NCI-H2171 (cell line): ENCODE data around the gene GXYLT2.
"Not testable (repeated sequence)": the region's sequence is repeated elsewhere in the genome, so short reads cannot be mapped to it uniquely, and the experiment has no call there.

Experiments used
- DNase-seq: peaks from one replicate; lab custom pipeline; 2025; lab: John Stamatoyannopoulos, UW

Gene GXYLT2

GRCh38 chr3:72973786-72974185 is 85.9 kb downstream of the GXYLT2 start:
- DNase-seq = no peak

GRCh38 chr3:72974956-72975355 is 87.1 kb downstream of the GXYLT2 start:
- DNase-seq = no peak

GRCh38 chr3:72976281-72976741 is 88.5 kb downstream of the GXYLT2 start:
- no peak for DNase-seq

- no peak for DNase-seq
These were observed 89.4 kb downstream of the GXYLT2 start for GRCh38 chr3:72977060-72977808.

GRCh38 chr3:72982609-72983366 is 94.9 kb downstream of the GXYLT2 start:
- DNase-seq = no peak

DNA sequence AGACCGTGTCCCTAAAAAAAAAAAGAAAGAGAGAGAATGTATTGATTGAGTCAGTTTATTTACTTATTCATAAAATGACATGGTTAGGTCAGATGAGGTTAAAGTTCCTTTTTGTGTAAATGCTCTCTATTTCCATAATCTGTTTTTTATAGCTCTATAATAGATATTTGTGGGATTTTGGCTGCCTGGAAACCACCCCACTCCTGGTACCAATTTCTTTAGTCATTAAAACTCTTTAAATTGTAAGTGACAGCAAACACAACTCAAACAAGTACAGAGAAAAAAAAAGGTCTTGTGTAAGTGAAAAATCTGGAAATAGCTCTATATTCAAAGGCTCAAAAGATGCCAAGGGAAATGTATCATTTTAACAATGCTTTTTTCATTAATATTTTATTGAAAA is 97.7 kb downstream of the GXYLT2 start:
- DNase-seq = no peak

DNA sequence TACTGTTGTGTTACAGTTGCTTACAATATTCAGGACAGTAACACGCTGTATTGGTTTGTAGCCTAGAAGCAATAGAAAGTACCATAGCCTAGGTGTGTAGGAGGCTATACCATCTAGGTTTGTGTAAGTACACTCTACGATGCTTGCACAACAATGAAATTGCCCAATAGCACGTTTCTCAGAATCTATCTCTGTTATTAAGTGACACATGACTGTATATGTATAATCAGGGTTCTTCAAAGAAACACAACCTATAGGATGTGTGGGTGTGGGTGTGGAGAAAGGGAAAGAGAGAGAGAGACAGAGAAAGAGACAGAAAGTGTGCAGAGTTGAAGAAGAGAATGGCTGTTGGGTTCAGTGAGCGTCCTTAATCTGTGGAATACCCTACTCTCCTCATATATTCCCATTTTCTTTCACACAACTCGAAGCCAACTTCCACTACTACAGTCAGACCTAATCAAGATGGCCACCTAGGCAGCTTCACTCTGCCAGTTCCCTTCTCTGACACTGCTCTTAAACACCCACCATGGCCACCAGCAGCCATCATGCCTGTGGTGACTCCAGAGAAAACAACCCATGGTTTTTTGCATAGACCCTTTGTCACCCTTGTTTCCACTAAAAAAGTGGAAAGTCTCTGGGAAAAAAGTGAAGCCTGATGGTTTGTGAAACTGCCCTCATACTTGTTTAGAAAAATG is 103.0 kb downstream of the GXYLT2 start:
- no peak for DNase-seq

DNA sequence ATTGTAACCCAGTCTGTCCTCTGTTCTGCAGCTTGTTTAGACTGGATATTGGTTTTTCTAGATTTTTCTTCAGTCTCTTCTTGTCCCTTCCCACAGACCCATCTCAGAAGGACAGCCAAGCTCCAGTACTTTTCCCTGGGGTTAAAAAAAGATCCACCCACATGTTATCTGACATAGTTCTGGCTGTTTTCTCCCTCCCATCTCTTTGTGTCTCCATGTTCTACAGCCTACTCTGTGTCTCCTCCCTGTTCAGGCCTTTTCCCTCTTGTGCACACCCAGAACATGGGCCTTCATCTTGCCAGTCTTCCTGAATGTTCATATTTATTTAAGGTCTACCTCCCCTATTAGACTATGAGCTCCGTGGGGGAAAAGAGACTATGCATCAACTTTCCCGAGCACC is 103.7 kb downstream of the GXYLT2 start:
- no peak for DNase-seq

DNA sequence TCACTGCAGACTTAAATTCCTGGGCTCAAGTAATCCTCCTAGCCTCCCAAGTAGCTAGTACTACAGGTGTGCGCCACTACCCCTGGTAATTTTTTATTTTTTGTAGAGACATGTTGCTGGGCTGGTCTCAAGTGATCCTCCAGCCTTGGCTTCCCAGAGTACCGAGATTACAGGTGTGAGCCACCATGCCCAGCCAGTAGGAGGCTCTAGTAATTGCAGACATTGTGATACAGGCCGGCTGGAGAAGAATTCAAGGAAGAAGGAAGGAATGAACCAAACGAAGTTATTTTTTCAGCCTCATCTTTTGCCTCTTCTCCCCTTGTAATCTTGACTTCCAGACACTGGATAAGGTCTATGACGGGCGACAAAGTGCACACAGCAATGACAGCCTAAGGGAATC is 105.5 kb downstream of the GXYLT2 start:
- DNase-seq = no peak

- no peak for DNase-seq
These were observed 107.5 kb downstream of the GXYLT2 start for GRCh38 chr3:72995337-72995736.

GRCh38 chr3:72996121-72996472 is 108.3 kb downstream of the GXYLT2 start:
- DNase-seq = no peak

DNA sequence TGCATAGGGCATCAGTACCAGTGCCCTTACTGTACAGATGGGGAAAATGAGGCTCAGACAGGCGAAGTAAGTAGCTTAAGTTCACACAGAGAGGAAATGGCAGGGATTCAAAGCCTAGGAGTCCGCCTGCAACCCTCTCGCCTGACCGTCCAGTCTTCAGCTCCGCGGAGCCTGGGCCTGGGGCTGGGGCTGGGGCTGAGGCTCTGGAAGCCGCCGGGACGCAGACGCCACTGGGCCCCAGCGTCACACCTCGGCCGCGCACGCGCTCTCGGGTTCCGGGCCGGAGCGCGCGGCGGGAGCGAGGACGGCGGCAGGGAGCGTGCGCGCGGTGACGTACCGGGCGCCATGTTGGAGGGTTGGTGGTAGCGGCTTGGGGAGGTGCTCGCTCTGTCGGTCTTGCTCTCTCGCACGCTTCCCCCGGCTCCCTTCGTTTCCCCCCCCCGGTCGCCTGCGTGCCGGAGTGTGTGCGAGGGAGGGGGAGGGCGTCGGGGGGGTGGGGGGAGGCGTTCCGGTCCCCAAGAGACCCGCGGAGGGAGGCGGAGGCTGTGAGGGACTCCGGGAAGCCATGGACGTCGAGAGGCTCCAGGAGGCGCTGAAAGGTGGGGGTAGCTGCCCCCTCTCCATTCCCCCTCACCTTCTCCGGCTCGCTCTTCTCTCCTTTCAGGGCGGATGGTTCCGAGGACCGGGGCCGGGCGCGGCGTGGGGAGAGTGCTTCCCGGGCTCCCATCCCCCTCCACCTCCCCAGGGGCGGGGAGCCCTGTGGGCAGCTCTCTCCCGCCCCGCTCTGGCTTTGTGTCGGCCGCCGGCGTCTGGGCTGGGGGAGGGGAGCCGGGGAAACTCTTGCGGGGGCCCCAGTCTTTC is 108.9 kb downstream of the GXYLT2 start, which contains the start of gene PPP4R2:
TSS of gene PPP4R2 (plus strand) at position 339 of the 861 bp plus-strand sequence. CDS start at position 566, 227 bp downstream.
- peak; percentile 63 for DNase-seq

GRCh38 chr3:72997421-72997961 is 109.6 kb downstream of the GXYLT2 start:
- DNase-seq = no peak

DNA sequence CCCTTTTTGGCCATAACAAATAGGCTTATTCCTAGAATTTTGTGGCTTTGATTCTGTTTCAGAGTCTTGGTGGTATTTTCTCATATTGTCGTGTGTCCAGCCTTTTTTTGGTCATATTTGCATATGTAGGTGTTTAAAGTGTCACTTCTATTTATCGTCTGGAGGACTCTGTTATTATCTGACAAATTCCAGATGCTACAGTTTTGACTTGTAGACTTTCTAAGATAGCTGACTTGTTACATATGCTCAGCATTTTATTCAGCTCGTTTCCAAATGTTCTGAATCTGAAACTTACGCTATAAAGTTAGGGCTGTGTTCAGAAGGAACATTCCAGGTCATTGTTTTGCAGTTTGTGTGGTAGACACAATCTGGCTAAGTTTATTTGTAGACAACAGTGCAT is 110.6 kb downstream of the GXYLT2 start:
- no peak for DNase-seq

DNA sequence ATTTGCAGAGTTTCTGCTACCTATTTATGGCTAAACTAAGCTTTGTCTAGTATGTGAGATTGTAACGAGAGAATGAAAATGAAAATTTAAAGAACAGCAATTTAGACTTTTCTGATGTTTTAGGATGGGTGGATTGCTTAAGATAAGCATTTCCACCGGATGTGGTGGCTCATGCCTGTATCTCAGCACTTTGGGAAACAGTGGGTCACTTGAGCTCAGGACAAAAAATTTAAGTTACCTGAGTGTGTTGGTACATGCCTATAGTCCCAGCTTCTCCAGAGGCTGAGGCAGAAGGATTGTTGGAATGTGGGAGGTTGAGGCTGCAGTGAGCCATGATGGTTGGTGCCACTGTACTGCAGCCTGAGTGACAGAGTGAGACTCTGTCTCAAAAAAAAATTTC is 112.1 kb downstream of the GXYLT2 start:
- no peak for DNase-seq

GRCh38 chr3:73003050-73003449 is 115.2 kb downstream of the GXYLT2 start:
- DNase-seq = not testable (repeated sequence)

DNA sequence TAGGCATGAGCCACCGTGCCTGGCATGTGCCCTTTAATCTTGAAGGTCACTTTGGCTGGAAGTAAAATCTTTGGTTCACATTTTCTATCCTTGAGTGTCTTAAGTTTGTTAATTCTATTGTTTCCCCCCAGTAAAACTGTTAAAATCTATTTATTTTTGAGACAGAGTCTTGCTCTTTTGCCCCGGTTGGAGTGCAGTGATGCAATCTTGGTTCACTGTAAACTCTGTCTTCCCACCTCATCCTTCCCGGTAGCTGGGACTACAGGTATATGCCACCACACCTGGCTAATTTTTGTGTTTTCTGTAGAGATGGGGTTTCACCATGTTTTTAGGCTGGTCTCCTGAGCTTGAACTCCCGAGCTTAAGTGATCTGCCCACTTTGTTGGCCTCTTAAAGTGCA is 116.5 kb downstream of the GXYLT2 start:
- no peak for DNase-seq

DNA sequence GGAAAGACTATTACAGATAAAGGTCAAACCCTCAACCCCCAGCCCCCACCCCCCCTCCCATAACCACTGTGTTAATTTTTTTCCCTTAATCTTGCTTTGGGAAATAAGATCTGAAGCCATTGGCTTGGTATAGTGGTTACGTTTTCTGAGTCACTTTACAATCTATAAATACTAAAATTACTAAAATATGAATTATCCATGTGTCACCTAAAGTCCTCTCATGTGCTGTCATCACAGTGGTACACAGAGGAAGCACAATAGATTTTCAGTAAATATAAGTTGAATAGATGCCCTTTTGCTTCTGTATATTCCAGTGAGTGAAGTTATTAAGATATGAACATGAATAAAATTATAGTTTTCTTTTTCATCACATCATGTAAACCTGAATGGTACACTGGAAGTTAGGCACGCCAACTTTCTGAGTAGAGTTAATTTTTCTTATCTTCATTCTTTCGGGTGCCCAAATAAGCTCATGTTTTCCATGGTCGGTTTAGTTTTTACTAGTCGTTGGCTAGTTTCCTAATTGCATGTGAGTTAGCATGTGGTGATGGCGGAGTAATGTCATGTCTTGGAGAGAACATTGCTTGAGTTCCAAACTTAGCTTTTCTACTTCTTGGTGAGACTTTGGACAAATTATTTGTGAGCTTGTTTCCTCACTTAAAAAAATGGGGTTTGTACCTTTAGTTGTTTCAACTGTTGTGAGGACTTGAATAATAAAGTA is 120.3 kb downstream of the GXYLT2 start:
- DNase-seq = no peak

DNA sequence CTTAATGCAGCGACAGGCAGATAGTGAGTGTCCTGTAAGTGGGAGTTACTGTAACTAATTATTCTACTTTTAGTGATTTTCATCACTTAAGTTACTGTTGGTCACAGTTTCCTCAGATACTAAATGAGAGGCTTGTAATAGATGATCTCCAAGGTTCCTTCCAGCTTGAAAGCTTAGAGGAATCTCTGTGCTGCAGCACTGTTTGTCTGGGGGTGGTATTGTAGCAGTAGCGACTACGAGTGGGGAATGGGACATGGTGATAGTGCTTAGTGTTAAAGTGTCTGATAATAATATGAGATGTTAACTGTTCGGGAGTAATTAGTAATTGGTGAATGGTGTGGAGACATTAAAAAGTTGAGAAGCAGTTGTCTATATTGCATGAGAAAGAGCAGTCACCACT is 121.2 kb downstream of the GXYLT2 start:
- no peak for DNase-seq

DNA sequence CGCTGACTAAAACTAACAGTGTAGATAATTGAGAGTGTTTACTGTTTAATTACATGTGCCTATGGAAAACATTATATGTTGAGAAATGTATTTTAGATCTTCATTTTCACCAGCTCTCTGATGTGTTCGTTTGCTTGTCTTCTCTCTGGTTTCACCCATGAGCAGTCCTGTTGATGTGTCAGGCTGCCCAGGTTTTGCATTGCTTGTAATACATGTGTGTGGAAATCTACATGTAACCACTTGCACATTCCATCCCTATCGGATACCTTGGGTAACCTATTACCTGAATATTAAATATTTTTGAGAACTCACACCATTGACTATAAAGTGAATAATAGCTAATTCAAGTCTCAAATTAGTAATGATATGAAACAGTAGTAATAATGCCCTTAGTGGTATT is 121.9 kb downstream of the GXYLT2 start:
- no peak for DNase-seq

DNA sequence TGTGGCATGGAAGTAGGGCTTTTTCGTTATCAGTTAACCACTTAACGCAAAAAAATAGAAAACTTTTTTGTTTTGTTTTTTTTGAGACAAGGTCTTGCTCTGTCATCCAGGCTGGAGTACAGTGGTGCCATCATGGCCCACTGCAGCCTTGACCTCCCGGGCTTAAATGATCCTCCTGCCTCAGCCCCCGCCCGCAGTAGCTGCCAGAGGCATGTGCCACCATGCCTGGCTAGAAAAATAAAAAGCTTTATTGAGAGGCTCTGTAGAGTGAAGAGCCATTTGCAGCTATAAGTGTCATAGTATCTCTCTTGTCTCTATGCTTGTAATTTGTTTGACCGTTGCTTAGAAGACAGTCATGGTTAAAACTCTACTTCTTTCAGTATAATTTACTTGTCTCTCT is 122.3 kb downstream of the GXYLT2 start:
- no peak for DNase-seq
